ENCODE measurements around the gene EIF3I. TPM values are rescaled to one million over a fixed set of nuclear protein-coding genes. Genes with fewer than 3 reads are reported as not detected.

EIF3I gene
- total RNA-seq, 1 donor from 2014 or later: 184 TPM

DNA sequence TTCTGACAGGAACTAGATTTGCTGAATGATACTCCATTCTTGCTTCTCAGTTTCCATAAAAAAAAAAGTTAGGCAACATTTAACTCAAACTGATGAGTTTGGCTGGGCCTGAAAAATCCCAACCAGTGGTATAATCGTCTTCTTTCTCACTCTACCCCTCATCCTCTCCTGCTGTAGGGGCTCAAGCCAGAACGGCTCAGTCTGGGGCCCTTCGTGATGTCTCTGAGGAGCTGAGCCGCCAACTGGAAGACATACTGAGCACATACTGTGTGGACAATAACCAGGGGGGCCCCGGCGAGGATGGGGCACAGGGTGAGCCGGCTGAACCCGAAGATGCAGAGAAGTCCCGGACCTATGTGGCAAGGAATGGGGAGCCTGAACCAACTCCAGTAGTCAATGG lies 41.1 kb upstream of the EIF3I start:
- Mint-ChIP-seq H3K9me3 (ENCODE audit: unreplicated experiment) (no peaks in the 10 kb centered on the region), H3K4me1 (ENCODE audit: low read depth, unreplicated experiment) (peaks cover 26% of the 10 kb centered on the region), H3K36me3 (ENCODE audit: low read depth, unreplicated experiment) (peaks cover 28% of the 10 kb centered on the region), H3K27ac (ENCODE audit: unreplicated experiment) (peak overlapping the region; percentile 88), H3K27me3 (ENCODE audit: low read depth, unreplicated experiment) (no peaks in the 10 kb centered on the region), H3K4me3 (ENCODE audit: unreplicated experiment) (peak overlapping the region; percentile 90)
- H3K4me1 ChIP-seq (ENCODE audit: insufficient read depth, low read length): peaks cover 19% of the 10 kb centered on the region
- peaks cover 54% of the 10 kb centered on the region for H3K79me2 ChIP-seq (ENCODE audit: insufficient read depth, low read length)
- peaks cover 44% of the 10 kb centered on the region for H4K20me1 ChIP-seq (ENCODE audit: insufficient read depth, low read length)
- TF ChIP-seq, protein P1, sequence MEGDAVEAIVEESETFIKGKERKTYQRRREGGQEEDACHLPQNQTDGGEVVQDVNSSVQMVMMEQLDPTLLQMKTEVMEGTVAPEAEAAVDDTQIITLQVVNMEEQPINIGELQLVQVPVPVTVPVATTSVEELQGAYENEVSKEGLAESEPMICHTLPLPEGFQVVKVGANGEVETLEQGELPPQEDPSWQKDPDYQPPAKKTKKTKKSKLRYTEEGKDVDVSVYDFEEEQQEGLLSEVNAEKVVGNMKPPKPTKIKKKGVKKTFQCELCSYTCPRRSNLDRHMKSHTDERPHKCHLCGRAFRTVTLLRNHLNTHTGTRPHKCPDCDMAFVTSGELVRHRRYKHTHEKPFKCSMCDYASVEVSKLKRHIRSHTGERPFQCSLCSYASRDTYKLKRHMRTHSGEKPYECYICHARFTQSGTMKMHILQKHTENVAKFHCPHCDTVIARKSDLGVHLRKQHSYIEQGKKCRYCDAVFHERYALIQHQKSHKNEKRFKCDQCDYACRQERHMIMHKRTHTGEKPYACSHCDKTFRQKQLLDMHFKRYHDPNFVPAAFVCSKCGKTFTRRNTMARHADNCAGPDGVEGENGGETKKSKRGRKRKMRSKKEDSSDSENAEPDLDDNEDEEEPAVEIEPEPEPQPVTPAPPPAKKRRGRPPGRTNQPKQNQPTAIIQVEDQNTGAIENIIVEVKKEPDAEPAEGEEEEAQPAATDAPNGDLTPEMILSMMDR (IDR thresholded peaks at IDR 0.05; ENCODE audit: insufficient read depth, low read depth, low read length): no peak
- no peak for TF ChIP-seq EZH2 (IDR thresholded peaks at IDR 0.05; ENCODE audit: insufficient read depth, low read length)
- peak overlapping the region; percentile 91 for H3K27ac ChIP-seq (ENCODE audit: low read depth, low read length)
- peak overlapping the region; percentile 69 for H3K4me3 ChIP-seq (ENCODE audit: insufficient read depth, low read depth, low read length)
- DNase-seq (ENCODE audit: low read depth) (no peak), FAIRE-seq (no peak)
- H3K9me3 ChIP-seq (ENCODE audit: insufficient read depth, low read depth, low read length): no peaks in the 10 kb centered on the region
- no peak overlapping the region for H2AFZ ChIP-seq (ENCODE audit: low read depth, low read length)
- no peaks in the 10 kb centered on the region for H3K27me3 ChIP-seq (ENCODE audit: insufficient read depth, low read length)
- peak overlapping the region; percentile 91 for H3K4me2 ChIP-seq (ENCODE audit: low read length)
- H3K9ac ChIP-seq (ENCODE audit: low read length): peak overlapping the region; percentile 97
- peaks cover 15% of the 10 kb centered on the region for H3K36me3 ChIP-seq (ENCODE audit: insufficient read depth, low read length)

DNA sequence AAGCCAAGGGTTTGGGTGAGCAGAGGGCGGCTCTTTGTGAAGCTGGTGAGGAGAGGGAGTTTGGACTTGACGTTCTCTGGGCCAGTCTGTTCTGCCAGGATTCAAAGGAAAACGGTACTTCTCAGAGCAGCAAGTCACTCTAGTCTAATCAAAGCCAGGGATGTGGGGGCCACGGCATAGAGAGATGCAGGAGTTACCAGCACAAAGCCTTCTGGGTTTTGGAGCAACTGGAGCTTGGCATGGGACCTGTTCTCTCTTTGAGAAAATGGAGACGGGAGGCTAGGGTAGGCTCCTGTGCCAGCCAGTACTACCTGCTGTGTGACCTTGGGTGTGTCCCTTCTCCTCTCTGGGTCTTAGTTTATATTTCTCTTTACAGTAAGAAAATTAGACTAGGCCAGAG lies 40.6 kb upstream of the EIF3I start:
- H4K20me1 ChIP-seq (ENCODE audit: insufficient read depth, low read length): peaks cover 49% of the 10 kb centered on the region
- no peak overlapping the region for H3K27ac ChIP-seq (ENCODE audit: low read depth, low read length)
- peak overlapping the region; percentile 51 for H3K27ac Mint-ChIP-seq (ENCODE audit: unreplicated experiment)
- no peaks in the 10 kb centered on the region for H3K27me3 ChIP-seq (ENCODE audit: insufficient read depth, low read length)
- H3K9me3 ChIP-seq (ENCODE audit: insufficient read depth, low read depth, low read length): no peaks in the 10 kb centered on the region
- FAIRE-seq: no peak
- no peak overlapping the region for H2AFZ ChIP-seq (ENCODE audit: low read depth, low read length)
- H3K79me2 ChIP-seq (ENCODE audit: insufficient read depth, low read length): peaks cover 59% of the 10 kb centered on the region
- peak overlapping the region; percentile 69 for H3K4me3 ChIP-seq (ENCODE audit: insufficient read depth, low read depth, low read length)
- H3K4me1 ChIP-seq (ENCODE audit: insufficient read depth, low read length): peaks cover 19% of the 10 kb centered on the region
- peaks cover 17% of the 10 kb centered on the region for H3K36me3 ChIP-seq (ENCODE audit: insufficient read depth, low read length)
- H3K27me3 Mint-ChIP-seq (ENCODE audit: low read depth, unreplicated experiment): no peaks in the 10 kb centered on the region
- peak overlapping the region; percentile 97 for H3K9ac ChIP-seq (ENCODE audit: low read length)
- no peaks in the 10 kb centered on the region for H3K9me3 Mint-ChIP-seq (ENCODE audit: unreplicated experiment)
- TF ChIP-seq EZH2 (IDR thresholded peaks at IDR 0.05; ENCODE audit: insufficient read depth, low read length): no peak
- TF ChIP-seq, protein P1 (IDR thresholded peaks at IDR 0.05; ENCODE audit: insufficient read depth, low read depth, low read length): no peak
- H3K36me3 Mint-ChIP-seq (ENCODE audit: low read depth, unreplicated experiment): peaks cover 32% of the 10 kb centered on the region
- peak overlapping the region; percentile 91 for H3K4me2 ChIP-seq (ENCODE audit: low read length)
- no peak for DNase-seq (ENCODE audit: low read depth)
- peaks cover 31% of the 10 kb centered on the region for H3K4me1 Mint-ChIP-seq (ENCODE audit: low read depth, unreplicated experiment)
- H3K4me3 Mint-ChIP-seq (ENCODE audit: unreplicated experiment): peak overlapping the region; percentile 90

DNA sequence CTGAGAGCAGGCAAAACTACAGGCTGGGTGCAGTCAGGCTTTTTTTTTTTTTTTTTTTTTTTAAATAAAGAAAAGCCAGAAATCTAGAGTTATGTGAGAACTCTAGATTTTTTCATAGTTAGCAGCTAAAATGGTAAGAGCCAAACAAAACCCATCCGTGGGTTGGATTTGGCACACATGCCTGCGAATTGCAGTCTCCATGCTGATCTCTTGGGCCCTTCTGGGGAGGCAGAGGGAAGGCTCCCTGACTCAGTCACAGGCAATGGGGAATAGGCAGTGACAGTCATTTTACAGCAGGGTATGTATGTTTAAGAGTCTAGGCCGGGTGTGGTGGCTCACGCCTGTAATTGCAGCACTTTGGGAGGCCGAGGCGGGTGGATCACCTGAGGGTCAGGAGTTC lies 40.1 kb upstream of the EIF3I start:
- Mint-ChIP-seq H3K27me3 (ENCODE audit: low read depth, unreplicated experiment) (no peaks in the 10 kb centered on the region), H3K4me1 (ENCODE audit: low read depth, unreplicated experiment) (peaks cover 33% of the 10 kb centered on the region), H3K27ac (ENCODE audit: unreplicated experiment) (peak overlapping the region; percentile 72), H3K4me3 (ENCODE audit: unreplicated experiment) (peak overlapping the region; percentile 90), H3K36me3 (ENCODE audit: low read depth, unreplicated experiment) (peaks cover 30% of the 10 kb centered on the region), H3K9me3 (ENCODE audit: unreplicated experiment) (no peaks in the 10 kb centered on the region)
- H3K4me1 ChIP-seq (ENCODE audit: insufficient read depth, low read length): peaks cover 19% of the 10 kb centered on the region
- H3K9me3 ChIP-seq (ENCODE audit: insufficient read depth, low read depth, low read length): no peaks in the 10 kb centered on the region
- H3K79me2 ChIP-seq (ENCODE audit: insufficient read depth, low read length): peaks cover 64% of the 10 kb centered on the region
- FAIRE-seq (no peak), DNase-seq (ENCODE audit: low read depth) (peak; percentile 15)
- H4K20me1 ChIP-seq (ENCODE audit: insufficient read depth, low read length): peaks cover 54% of the 10 kb centered on the region
- H3K9ac ChIP-seq (ENCODE audit: low read length): no peak overlapping the region
- no peak for TF ChIP-seq EZH2 (IDR thresholded peaks at IDR 0.05; ENCODE audit: insufficient read depth, low read length)
- TF ChIP-seq, protein P1 (IDR thresholded peaks at IDR 0.05; ENCODE audit: insufficient read depth, low read depth, low read length): no peak
- H3K4me2 ChIP-seq (ENCODE audit: low read length): peak overlapping the region; percentile 91
- H3K4me3 ChIP-seq (ENCODE audit: insufficient read depth, low read depth, low read length): peak overlapping the region; percentile 69
- no peaks in the 10 kb centered on the region for H3K27me3 ChIP-seq (ENCODE audit: insufficient read depth, low read length)
- no peak overlapping the region for H3K27ac ChIP-seq (ENCODE audit: low read depth, low read length)
- H3K36me3 ChIP-seq (ENCODE audit: insufficient read depth, low read length): peaks cover 21% of the 10 kb centered on the region
- no peak overlapping the region for H2AFZ ChIP-seq (ENCODE audit: low read depth, low read length)
